ENCODE results near the gene LRRC2. TPM values are rescaled to one million over a fixed set of nuclear protein-coding genes. Genes with fewer than 3 reads are reported as not detected.

Gene LRRC2
- total RNA-seq, 1 donor from 2014 or later: 0.31 TPM

GRCh38 chr3:46574881-46575576 is 8.9 kb upstream of the LRRC2 start:
- no peaks in the 10 kb centered on the region for H3K36me3 Mint-ChIP-seq
- no peak overlapping the region for H3K27ac Mint-ChIP-seq
- TF ChIP-seq, protein P1, sequence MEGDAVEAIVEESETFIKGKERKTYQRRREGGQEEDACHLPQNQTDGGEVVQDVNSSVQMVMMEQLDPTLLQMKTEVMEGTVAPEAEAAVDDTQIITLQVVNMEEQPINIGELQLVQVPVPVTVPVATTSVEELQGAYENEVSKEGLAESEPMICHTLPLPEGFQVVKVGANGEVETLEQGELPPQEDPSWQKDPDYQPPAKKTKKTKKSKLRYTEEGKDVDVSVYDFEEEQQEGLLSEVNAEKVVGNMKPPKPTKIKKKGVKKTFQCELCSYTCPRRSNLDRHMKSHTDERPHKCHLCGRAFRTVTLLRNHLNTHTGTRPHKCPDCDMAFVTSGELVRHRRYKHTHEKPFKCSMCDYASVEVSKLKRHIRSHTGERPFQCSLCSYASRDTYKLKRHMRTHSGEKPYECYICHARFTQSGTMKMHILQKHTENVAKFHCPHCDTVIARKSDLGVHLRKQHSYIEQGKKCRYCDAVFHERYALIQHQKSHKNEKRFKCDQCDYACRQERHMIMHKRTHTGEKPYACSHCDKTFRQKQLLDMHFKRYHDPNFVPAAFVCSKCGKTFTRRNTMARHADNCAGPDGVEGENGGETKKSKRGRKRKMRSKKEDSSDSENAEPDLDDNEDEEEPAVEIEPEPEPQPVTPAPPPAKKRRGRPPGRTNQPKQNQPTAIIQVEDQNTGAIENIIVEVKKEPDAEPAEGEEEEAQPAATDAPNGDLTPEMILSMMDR (conservative IDR thresholded peaks at IDR 0.05): no peak
- DNase-seq (ENCODE audit: extremely low spot score, unreplicated experiment): no peak
- peaks cover 72% of the 10 kb centered on the region for H3K27me3 Mint-ChIP-seq
- H3K4me3 Mint-ChIP-seq: no peak overlapping the region
- H3K4me1 Mint-ChIP-seq (ENCODE audit: unreplicated experiment): peaks cover 16% of the 10 kb centered on the region
- H3K9me3 Mint-ChIP-seq: peaks cover 4% of the 10 kb centered on the region

- Mint-ChIP-seq H3K36me3 (no peaks in the 10 kb centered on the region), H3K27me3 (peaks cover 67% of the 10 kb centered on the region), H3K4me3 (no peak overlapping the region), H3K4me1 (ENCODE audit: unreplicated experiment) (peaks cover 16% of the 10 kb centered on the region), H3K27ac (no peak overlapping the region), H3K9me3 (peaks cover 4% of the 10 kb centered on the region)
- TF ChIP-seq, protein P1 (conservative IDR thresholded peaks at IDR 0.05): no peak
- no peak for DNase-seq (ENCODE audit: extremely low spot score, unreplicated experiment)
These were observed 8.1 kb upstream of the LRRC2 start for GRCh38 chr3:46574243-46574646.

DNA sequence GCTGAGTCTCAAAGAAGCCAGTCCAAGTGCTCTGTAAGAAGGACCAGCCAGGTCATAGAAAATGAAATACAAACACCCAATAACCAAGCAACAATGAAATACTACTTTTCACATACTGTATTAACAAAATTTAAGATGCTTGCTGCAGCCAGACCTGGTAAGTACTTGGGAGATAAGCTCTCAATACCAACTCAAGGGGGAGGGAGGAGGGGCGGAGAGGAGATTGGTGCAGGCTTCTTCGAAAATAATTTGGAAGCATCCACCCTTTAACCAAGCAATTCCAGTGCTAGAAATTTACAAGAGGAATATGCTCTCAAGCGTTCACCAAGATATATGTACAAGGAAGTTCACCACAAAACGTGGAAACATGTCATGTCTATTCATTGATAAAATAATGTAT is 7.6 kb upstream of the LRRC2 start:
- DNase-seq (ENCODE audit: extremely low spot score, unreplicated experiment): no peak
- H3K36me3 Mint-ChIP-seq: no peaks in the 10 kb centered on the region
- H3K4me3 Mint-ChIP-seq: no peak overlapping the region
- H3K27me3 Mint-ChIP-seq: peaks cover 62% of the 10 kb centered on the region
- H3K4me1 Mint-ChIP-seq (ENCODE audit: unreplicated experiment): peaks cover 16% of the 10 kb centered on the region
- TF ChIP-seq, protein P1 (conservative IDR thresholded peaks at IDR 0.05): no peak
- peaks cover 4% of the 10 kb centered on the region for H3K9me3 Mint-ChIP-seq
- H3K27ac Mint-ChIP-seq: no peak overlapping the region

DNA sequence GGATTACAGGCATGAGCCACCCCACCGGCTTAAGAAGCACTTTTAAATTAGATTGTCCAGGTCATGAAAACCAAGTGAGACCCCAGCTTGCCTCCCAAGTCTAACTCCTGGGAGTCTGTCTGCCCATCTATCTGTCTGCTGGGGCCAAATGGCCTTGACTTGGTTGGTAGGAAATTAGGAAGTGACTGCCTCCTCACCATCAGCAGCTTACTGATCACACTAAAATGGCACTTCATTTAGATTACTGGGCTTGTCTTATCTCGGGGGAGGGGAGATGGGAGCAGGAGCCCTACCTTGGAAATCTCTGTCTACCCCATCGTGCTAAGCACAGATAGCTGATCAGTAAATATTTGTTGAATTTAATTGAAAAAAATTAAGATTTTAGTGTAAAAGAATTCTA is 5.6 kb upstream of the LRRC2 start:
- no peak overlapping the region for H3K27ac Mint-ChIP-seq
- peaks cover 57% of the 10 kb centered on the region for H3K27me3 Mint-ChIP-seq
- H3K4me3 Mint-ChIP-seq: no peak overlapping the region
- no peaks in the 10 kb centered on the region for H3K36me3 Mint-ChIP-seq
- peaks cover 9% of the 10 kb centered on the region for H3K4me1 Mint-ChIP-seq (ENCODE audit: unreplicated experiment)
- TF ChIP-seq, protein P1 (conservative IDR thresholded peaks at IDR 0.05): no peak
- peaks cover 4% of the 10 kb centered on the region for H3K9me3 Mint-ChIP-seq
- no peak for DNase-seq (ENCODE audit: extremely low spot score, unreplicated experiment)

DNA sequence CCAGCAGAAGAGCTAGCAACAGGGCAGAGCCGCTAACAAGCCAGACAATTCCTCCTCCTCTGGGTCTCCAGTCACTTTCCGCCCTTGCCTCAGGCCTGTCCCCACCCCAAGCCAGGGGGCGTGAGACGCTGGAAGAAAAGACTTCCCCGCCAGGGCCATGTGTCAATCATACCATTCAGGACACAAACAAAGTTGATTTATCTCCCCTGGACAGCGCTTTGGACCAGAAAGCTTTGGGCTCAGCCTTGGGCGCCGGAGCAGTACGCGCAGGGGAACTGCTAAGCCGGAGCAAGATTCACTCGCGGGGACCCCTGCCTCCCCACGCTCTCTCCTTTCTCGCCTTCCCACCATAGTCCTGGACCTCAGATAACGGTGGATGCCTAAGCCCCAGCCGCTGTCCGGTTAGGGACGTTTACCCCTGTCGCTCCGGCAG is 479 bp downstream of the LRRC2 start:
- TF ChIP-seq, protein P1 (conservative IDR thresholded peaks at IDR 0.05): peak; percentile 29
- H3K4me3 Mint-ChIP-seq: peak overlapping the region; percentile 83
- peak overlapping the region; percentile 58 for H3K27ac Mint-ChIP-seq
- no peaks in the 10 kb centered on the region for H3K36me3 Mint-ChIP-seq
- peaks cover 4% of the 10 kb centered on the region for H3K9me3 Mint-ChIP-seq
- H3K4me1 Mint-ChIP-seq (ENCODE audit: unreplicated experiment): peaks cover 12% of the 10 kb centered on the region
- DNase-seq (ENCODE audit: extremely low spot score, unreplicated experiment): no peak
- H3K27me3 Mint-ChIP-seq: peaks cover 66% of the 10 kb centered on the region
